ENCODE data around the gene JAKMIP2.
"Not testable (repeated sequence)": the region's sequence is repeated elsewhere in the genome, so short reads cannot be mapped to it uniquely, and the experiment has no call there.

Gene JAKMIP2

GRCh38 chr5:147557876-147558745 is 224.4 kb downstream of the JAKMIP2 start:
- in situ Hi-C loops (cut with HindIII; ENCODE audit: low pct_ligation_motif_present, low pct_unique_long_range_greater_than_20kb, low sequenced_read_pairs) = loop anchor here (25.0 kb wide), 1 partner anchor 96 kb away; no protein-coding TSS in a partner anchor
- no peak for DNase-seq

GRCh38 chr5:147555176-147555575 is 227.4 kb downstream of the JAKMIP2 start:
- in situ Hi-C loops (cut with HindIII; ENCODE audit: low pct_ligation_motif_present, low pct_unique_long_range_greater_than_20kb, low sequenced_read_pairs) = loop anchor here (25.0 kb wide), 1 partner anchor 93 kb away; no protein-coding TSS in a partner anchor
- DNase-seq = no peak

- in situ Hi-C loops (cut with HindIII; ENCODE audit: low pct_ligation_motif_present, low pct_unique_long_range_greater_than_20kb, low sequenced_read_pairs) = loop anchor here (25.0 kb wide), 1 partner anchor 92 kb away; no protein-coding TSS in a partner anchor
- DNase-seq = no peak
Observed at GRCh38 chr5:147554261-147554817, 228.2 kb downstream of the JAKMIP2 start.

DNA sequence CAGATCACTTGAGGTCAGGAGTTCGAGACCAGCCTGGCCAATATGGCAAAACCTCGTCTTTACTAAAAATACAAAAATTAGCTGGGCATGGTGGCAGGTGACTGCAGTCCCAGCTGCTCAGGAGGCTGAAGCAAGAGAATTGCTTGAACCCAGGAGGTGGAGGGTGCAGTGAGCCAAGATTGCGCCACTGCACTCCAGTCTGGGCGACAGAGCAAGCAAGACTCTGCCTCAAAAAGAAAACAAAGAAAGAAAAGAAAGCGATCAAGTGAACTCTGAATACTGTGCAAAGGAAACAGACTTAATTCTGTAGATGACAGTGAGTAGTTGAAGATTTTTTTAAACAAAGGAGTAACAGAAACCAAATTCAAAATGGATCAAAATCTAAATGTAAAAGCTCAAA is 228.7 kb downstream of the JAKMIP2 start:
- not testable (repeated sequence) for DNase-seq
- in situ Hi-C loops (cut with HindIII; ENCODE audit: low pct_ligation_motif_present, low pct_unique_long_range_greater_than_20kb, low sequenced_read_pairs) = loop anchor here (25.0 kb wide), 1 partner anchor 92 kb away; no protein-coding TSS in a partner anchor

DNA sequence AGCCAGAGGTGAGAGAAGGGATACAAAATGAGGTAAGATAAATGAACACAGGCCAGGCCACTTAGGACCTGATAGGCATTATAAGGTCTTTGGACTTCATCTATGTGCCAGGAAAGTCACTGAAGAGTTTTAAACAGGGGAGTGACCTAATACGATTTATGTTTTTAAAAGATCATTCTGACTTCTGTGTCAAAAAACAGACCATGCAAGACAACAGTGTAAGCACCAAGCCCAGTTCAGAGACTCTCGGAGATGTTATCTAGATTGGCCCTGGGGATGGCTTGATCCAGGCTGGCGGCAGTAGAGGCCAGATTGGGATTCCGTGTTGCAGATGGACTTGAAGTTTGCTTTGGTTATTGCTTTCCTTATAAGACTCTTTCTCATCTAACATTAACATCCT is 229.6 kb downstream of the JAKMIP2 start:
- in situ Hi-C loops (cut with HindIII; ENCODE audit: low pct_ligation_motif_present, low pct_unique_long_range_greater_than_20kb, low sequenced_read_pairs) = loop anchor here (25.0 kb wide), 1 partner anchor 91 kb away; no protein-coding TSS in a partner anchor
- no peak for DNase-seq

DNA sequence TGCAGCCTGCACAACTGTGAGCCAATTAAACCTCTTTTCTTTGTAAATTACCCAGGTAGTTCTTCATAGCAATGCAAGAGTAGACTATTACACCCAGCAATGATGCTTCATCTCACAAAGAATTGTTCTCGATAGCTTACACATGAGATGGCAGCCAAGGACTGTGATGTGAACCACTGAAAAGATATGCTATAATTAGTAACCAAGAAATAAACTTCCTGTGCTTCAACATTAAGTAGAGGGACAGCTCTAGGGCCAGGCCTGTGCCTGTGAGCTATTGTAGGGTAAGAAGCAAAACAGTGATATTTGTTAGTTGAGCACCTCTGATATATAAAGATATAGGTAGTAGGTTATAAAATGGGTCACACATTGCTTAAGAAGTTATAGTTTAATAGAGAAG is 230.9 kb downstream of the JAKMIP2 start:
- DNase-seq = no peak
- in situ Hi-C loops (cut with HindIII; ENCODE audit: low pct_ligation_motif_present, low pct_unique_long_range_greater_than_20kb, low sequenced_read_pairs) = loop anchor here (25.0 kb wide), 1 partner anchor 89 kb away; no protein-coding TSS in a partner anchor

DNA sequence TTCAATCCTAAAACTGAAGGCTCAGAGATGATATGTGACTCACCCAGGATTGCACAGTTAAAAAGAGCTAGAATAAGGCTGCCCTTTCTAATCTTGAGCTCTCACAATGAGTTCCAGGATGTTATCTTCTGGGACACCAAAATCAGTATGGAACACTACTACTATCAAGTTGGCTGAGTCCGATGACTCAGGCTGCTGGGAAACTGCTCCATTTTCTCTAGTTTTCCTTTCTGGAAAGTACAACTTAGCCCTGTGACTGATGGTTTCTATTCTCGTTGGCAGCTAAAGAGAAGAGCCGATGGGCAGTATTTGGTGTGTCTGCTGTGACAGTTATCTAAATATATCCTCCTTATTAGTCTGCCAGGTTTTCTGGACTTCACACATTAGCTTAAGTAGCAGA is 234.8 kb downstream of the JAKMIP2 start:
- DNase-seq = no peak
- in situ Hi-C loops (cut with HindIII; ENCODE audit: low pct_ligation_motif_present, low pct_unique_long_range_greater_than_20kb, low sequenced_read_pairs) = no loop called here

- DNase-seq = no peak
- in situ Hi-C loops (cut with HindIII; ENCODE audit: low pct_ligation_motif_present, low pct_unique_long_range_greater_than_20kb, low sequenced_read_pairs) = no loop called here
Observed at GRCh38 chr5:147544556-147544955, 238.0 kb downstream of the JAKMIP2 start.

- in situ Hi-C loops (cut with HindIII; ENCODE audit: low pct_ligation_motif_present, low pct_unique_long_range_greater_than_20kb, low sequenced_read_pairs) = no loop called here
- DNase-seq = peak; percentile 52
Observed at GRCh38 chr5:147539053-147539452, 243.5 kb downstream of the JAKMIP2 start.

DNA sequence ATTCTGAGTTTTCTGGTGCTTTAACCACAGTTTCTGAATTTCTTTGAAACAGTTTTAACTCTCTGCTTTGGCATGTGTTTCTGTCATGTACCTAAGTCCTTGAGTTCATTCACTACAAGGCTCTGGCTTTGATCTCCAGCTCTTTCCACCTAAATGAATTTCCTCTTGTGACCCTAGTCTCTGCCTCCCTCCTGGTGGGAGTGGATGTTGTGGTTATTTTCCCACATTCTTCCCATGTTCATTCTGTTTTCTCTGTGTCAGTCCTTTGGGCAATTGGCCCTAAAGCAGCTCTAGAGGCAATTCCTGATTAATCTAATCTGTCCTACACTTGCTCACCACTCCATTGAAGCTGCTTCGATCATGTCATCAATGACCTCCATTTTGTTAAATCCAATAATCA is 244.3 kb downstream of the JAKMIP2 start:
- DNase-seq = no peak
- in situ Hi-C loops (cut with HindIII; ENCODE audit: low pct_ligation_motif_present, low pct_unique_long_range_greater_than_20kb, low sequenced_read_pairs) = no loop called here

Measured in ACHN (cell line).